Spinal cord (tissue), 10 donors: Measurements from ENCODE around the gene FAM168A. TPM values are rescaled to one million over a fixed set of nuclear protein-coding genes. Genes with fewer than 3 reads are reported as not detected.

Source experiments
- DNase-seq, 6 donors: peaks; one replicate each; pipeline versions ENCODE4 v3.0.0 to v3.0.0-alpha.2; 2013 to 2015; ENCODE audit warnings: low spot score in 6 of 6, low read depth in 4 of 6
- H3K27ac ChIP-seq: one replicate; pipeline ENCODE4 v1.5.1; 2013; ENCODE audit warnings: low read depth, low read length, control low read depth
- H3K27me3 ChIP-seq: one replicate; pipeline ENCODE4 v1.6.1; 2013; ENCODE audit warnings: low read length; ENCODE audit not compliant: control insufficient read depth, insufficient read depth
- H3K36me3 ChIP-seq: one replicate; pipeline ENCODE4 v1.6.1; 2013; ENCODE audit warnings: low read length; ENCODE audit not compliant: control insufficient read depth, insufficient read depth
- H3K4me1 ChIP-seq: one replicate; pipeline ENCODE4 v1.6.1; 2013; ENCODE audit warnings: low read length; ENCODE audit not compliant: control insufficient read depth, insufficient read depth
- H3K4me3 ChIP-seq: one replicate; pipeline ENCODE4 v1.5.1; 2013; ENCODE audit warnings: low read depth, low read length, control low read depth
- H3K9me3 ChIP-seq: one replicate; pipeline ENCODE4 v1.6.1; 2013; ENCODE audit warnings: low read length; ENCODE audit not compliant: control insufficient read depth, insufficient read depth
- WGBS: methylation state at CpG from one replicate; pipeline ENCODE4 v1.1.5; 2013; ENCODE audit warnings: missing lambda C conversion rate; ENCODE audit not compliant: insufficient coverage; 5-methylcytosine and 5-hydroxymethylcytosine counted together
- polyA plus RNA-seq, 2 donors: library from polyadenylated mRNA; unstranded; fragments of 120-200 nt; gene quantifications; one replicate each; pipeline ENCODE4 v1.2.1, GENCODE V29; 2013; ENCODE audit not compliant: insufficient read length in 2 of 2
- total RNA-seq, 2 donors: library from RNA; depleted of rRNA in 1 of 2; stranded (reverse); fragments of 120-200 nt in 1 of 2; fragments of >200 nt in 1 of 2; gene quantifications; one replicate each; pipeline versions ENCODE4 v1.2.3 to v1.2.4, GENCODE V29; 2013 to 2014
- donor health status: healthy.

Gene FAM168A
- total and polyA plus RNA-seq, 4 donors, result 57.5 to 154 (median 103) TPM

DNA sequence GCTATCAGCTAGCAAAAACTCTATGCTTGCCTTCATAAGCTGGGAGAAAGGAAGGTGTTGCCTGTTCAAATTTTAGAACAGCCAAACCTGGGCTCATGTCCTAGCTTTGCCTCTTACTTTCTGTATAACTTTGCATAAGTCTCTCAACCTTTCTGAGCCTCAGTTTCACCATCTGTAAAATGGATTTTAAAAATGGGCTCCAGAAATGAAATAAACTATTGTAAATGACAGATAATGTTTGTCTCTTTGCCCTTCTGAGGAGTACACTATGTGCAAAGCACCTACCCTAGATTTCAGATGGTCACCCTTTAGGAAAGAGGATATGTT lies 68.7 kb downstream of the FAM168A start:
- Histone ChIP-seq H3K27ac (no peak overlapping the region), H3K4me1 (no peaks in the 10 kb centered on the region), H3K36me3 (no peaks in the 10 kb centered on the region), H3K27me3 (no peaks in the 10 kb centered on the region), H3K4me3 (no peak overlapping the region), H3K9me3 (no peaks in the 10 kb centered on the region)
- DNase-seq, result no peak

DNA sequence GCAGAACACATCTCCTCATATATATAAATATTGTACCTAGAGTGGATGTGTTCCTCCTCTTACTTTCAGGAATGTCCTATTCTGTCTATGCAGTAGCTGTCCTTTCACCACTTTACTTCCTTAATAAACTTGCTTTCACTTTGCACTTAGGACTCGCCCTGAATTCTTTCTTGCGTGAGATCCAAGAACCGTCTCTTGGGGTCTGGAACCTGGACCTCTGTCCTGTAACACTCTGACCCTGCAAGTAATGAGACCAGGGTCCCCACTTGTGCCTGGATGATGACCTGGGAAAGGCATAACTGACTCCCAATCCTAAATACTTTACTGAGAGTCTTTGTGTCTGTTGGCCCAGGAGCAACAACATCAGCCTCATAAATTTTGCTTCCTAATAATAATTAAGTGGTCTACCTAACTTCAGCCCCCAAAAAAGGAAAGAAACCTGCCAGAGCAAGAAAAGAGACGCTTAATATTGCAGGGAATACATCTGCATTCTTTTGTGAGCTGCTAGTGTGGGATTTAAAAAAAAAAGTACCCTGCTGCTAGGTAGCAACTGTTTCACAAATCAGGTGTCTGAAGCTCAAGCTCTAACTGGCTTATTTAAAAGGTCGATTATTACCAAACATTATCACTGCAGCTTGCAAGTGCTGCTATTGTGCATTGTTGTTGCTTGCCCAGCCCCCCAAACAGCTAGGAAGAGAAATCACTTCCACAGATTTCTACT lies 69.3 kb downstream of the FAM168A start:
- WGBS, result 47% methylated on average over 4 of the region's 5 CpGs
- Histone ChIP-seq H3K27ac (peak overlapping the region; percentile 30), H3K9me3 (no peaks in the 10 kb centered on the region)

GRCh38 chr11:73528013-73528412 lies 69.9 kb downstream of the FAM168A start:
- Histone ChIP-seq H3K4me3 (no peak overlapping the region), H3K36me3 (no peaks in the 10 kb centered on the region), H3K9me3 (no peaks in the 10 kb centered on the region), H3K4me1 (no peaks in the 10 kb centered on the region), H3K27me3 (no peaks in the 10 kb centered on the region), H3K27ac (no peak overlapping the region)
- WGBS, result 100% methylated on average over 3 of the region's 5 CpGs
- DNase-seq, result no peak

More for the DNA sequence above, 69.3 kb downstream of the FAM168A start:
- peak in 1 of 6 donors; percentile 34 for DNase-seq
- no peak overlapping the region for H3K4me3 ChIP-seq
- H3K36me3 ChIP-seq, result no peaks in the 10 kb centered on the region
- no peaks in the 10 kb centered on the region for H3K27me3 ChIP-seq
- no peaks in the 10 kb centered on the region for H3K4me1 ChIP-seq

GRCh38 chr11:73525611-73526010 lies 72.3 kb downstream of the FAM168A start:
- H3K36me3 ChIP-seq, result no peaks in the 10 kb centered on the region
- no peaks in the 10 kb centered on the region for H3K27me3 ChIP-seq
- no peaks in the 10 kb centered on the region for H3K4me1 ChIP-seq
- DNase-seq, result no peak
- no CpG with 5 or more reads among the region's 1 CpG for WGBS
- no peak overlapping the region for H3K27ac ChIP-seq
- no peak overlapping the region for H3K4me3 ChIP-seq
- no peaks in the 10 kb centered on the region for H3K9me3 ChIP-seq

DNA sequence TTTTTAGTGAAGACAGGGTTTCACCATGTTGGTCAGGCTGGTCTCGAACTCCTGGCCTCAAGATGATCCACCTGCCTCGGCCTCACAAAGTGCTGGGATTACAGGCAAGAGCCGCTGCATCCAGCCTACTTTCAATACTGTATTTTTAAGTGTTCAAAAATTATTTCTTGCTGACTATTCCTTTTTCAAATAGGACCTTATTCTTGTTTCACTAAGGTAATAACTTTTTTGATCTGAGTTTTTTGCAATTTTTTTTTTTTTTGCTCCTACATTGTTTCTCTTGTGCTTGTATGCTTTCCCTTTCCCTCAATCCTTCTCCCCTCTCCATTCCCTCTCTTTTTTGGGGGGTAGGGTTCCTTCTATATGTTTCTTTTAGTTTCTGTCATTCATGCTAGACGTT lies 73.1 kb downstream of the FAM168A start:
- no peak overlapping the region for H3K27ac ChIP-seq
- H3K4me1 ChIP-seq, result no peaks in the 10 kb centered on the region
- WGBS, result no CpG with 5 or more reads among the region's 4 CpGs
- H3K27me3 ChIP-seq, result no peaks in the 10 kb centered on the region
- DNase-seq, result no peak
- no peak overlapping the region for H3K4me3 ChIP-seq
- H3K36me3 ChIP-seq, result no peaks in the 10 kb centered on the region
- no peaks in the 10 kb centered on the region for H3K9me3 ChIP-seq

- no peak for DNase-seq
- H3K9me3 ChIP-seq, result no peaks in the 10 kb centered on the region
- no peak overlapping the region for H3K27ac ChIP-seq
- H3K4me3 ChIP-seq, result no peak overlapping the region
- no peaks in the 10 kb centered on the region for H3K36me3 ChIP-seq
- no peaks in the 10 kb centered on the region for H3K27me3 ChIP-seq
- WGBS, result 20% methylated on average over 1 of the region's 1 CpG
- H3K4me1 ChIP-seq, result no peaks in the 10 kb centered on the region
Observed at GRCh38 chr11:73521621-73522020, 76.3 kb downstream of the FAM168A start.

- Histone ChIP-seq H3K9me3 (no peaks in the 10 kb centered on the region), H3K27ac (no peak overlapping the region), H3K27me3 (no peaks in the 10 kb centered on the region), H3K4me1 (no peaks in the 10 kb centered on the region), H3K4me3 (no peak overlapping the region), H3K36me3 (no peaks in the 10 kb centered on the region)
- DNase-seq, result peak in 2 of 6 donors; percentile 39 to 41
- no CpG with 5 or more reads among the region's 2 CpGs for WGBS
Observed at GRCh38 chr11:73520353-73521061, 77.4 kb downstream of the FAM168A start.

- no peak overlapping the region for H3K27ac ChIP-seq
- no peaks in the 10 kb centered on the region for H3K27me3 ChIP-seq
- peaks cover 3% of the 10 kb centered on the region for H3K36me3 ChIP-seq
- H3K4me3 ChIP-seq, result no peak overlapping the region
- DNase-seq, result no peak
- no peaks in the 10 kb centered on the region for H3K4me1 ChIP-seq
- no peaks in the 10 kb centered on the region for H3K9me3 ChIP-seq
Observed at GRCh38 chr11:73519266-73519665, 78.6 kb downstream of the FAM168A start.

GRCh38 chr11:73518195-73518594 lies 79.7 kb downstream of the FAM168A start:
- Histone ChIP-seq H3K27ac (no peak overlapping the region), H3K4me1 (no peaks in the 10 kb centered on the region)
- WGBS, result 100% methylated on average over 1 of the region's 1 CpG

DNA sequence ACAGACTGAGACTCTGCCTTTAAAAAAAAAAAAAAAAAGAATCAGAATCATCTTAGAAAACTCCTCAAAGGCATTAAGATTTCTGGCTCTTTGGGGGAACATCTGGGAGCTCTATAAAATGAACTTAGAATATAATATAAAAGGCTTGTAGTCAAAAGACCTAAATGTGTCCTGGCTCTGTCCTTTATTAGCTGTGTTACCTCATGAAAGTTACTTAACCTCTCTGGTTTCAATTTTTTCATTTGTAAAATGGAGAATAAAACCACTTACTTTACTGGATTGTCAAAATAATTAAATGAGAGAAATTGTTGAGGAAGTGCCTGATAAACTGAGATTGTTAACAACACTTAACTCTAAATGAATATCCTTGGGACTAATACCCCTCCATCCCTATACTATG lies 81.8 kb downstream of the FAM168A start:
- Histone ChIP-seq H3K36me3 (peaks cover 3% of the 10 kb centered on the region), H3K27ac (no peak overlapping the region), H3K9me3 (no peaks in the 10 kb centered on the region), H3K4me1 (peaks cover 4% of the 10 kb centered on the region), H3K27me3 (no peaks in the 10 kb centered on the region), H3K4me3 (no peak overlapping the region)
- DNase-seq, result no peak

More at GRCh38 chr11:73518195-73518594, 79.7 kb downstream of the FAM168A start:
- Histone ChIP-seq H3K4me3 (no peak overlapping the region), H3K9me3 (no peaks in the 10 kb centered on the region), H3K27me3 (no peaks in the 10 kb centered on the region), H3K36me3 (peaks cover 3% of the 10 kb centered on the region)
- no peak for DNase-seq
